ENCODE measurements around the gene ZNF215.

- TF ChIP-seq POLR2A (IDR thresholded peaks at IDR 0.05; ENCODE audit: low read depth, low read length) = no peak
- no peak for TF ChIP-seq CTCF (IDR thresholded peaks at IDR 0.05; ENCODE audit: extremely low read depth in 1 of 2, insufficient read depth in 1 of 2, low read depth in 1 of 2, low read length in 2 of 2)
- TF ChIP-seq POLR2AphosphoS5 (IDR thresholded peaks at IDR 0.05; ENCODE audit: insufficient read depth, low read depth, low read length) = no peak
- TF ChIP-seq FOS (IDR thresholded peaks at IDR 0.05; ENCODE audit: borderline replicate concordance, insufficient read depth, low read length) = no peak
- TF ChIP-seq GATA2 (IDR thresholded peaks at IDR 0.05; ENCODE audit: insufficient read depth, insufficient read length, low read depth, low read length) = no peak
- TF ChIP-seq, protein P1, sequence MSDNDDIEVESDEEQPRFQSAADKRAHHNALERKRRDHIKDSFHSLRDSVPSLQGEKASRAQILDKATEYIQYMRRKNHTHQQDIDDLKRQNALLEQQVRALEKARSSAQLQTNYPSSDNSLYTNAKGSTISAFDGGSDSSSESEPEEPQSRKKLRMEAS (IDR thresholded peaks at IDR 0.05; ENCODE audit: insufficient read depth, insufficient read length) = no peak
- TF ChIP-seq EZH2 (IDR thresholded peaks at IDR 0.05; ENCODE audit: borderline replicate concordance, low read depth, low read length, severe bottlenecking) = no peak
- TF ChIP-seq JUN (IDR thresholded peaks at IDR 0.05; ENCODE audit: borderline replicate concordance, insufficient read depth, insufficient read length, low read depth) = no peak
Observed at GRCh38 chr11:6911378-6911777, 14.8 kb upstream of the ZNF215 start.
